GM12891 (cell line): ENCODE results near the gene PHACTR3.

Experiments used
- POLR2A ChIP-seq: IDR thresholded peaks from 2 replicates; pipeline ENCODE4 v1.6.1; 2011; ENCODE audit warnings: low read depth, low read length, control low read depth
- POLR2AphosphoS5 ChIP-seq: IDR thresholded peaks from 2 replicates; pipeline ENCODE4 v1.6.1; 2011; ENCODE audit warnings: low read depth, low read length, control low read depth

GRCh38 chr20:59794555-59794954, 190.2 kb downstream of the PHACTR3 start:
- TF ChIP-seq POLR2A, result no peak
- TF ChIP-seq POLR2AphosphoS5, result no peak
